Measurements from ENCODE around the gene OTUB1. TPM values are rescaled to one million over a fixed set of nuclear protein-coding genes. Genes with fewer than 3 reads are reported as not detected.

The OTUB1 gene
- total and polyA plus RNA-seq, 11 donors = 46.7 to 83.1 (median 54.5) TPM

- DNase-seq = no peak
- intact Hi-C loops (cut with DNase I) = no loop called here
- no peak for ATAC-seq
- Histone ChIP-seq H3K27ac (no peak overlapping the region), H3K9me3 (no peaks in the 10 kb centered on the region), H3K27me3 (peaks cover 0 to 35% (median 4%) of the 10 kb centered on the region in 9 donors), H3K4me3 (no peak overlapping the region), H3K36me3 (no peaks in the 10 kb centered on the region), H3K4me1 (peaks cover 0 to 34% (median 17%) of the 10 kb centered on the region in 12 donors)
- WGBS, 4 donors = 86 to 95% (median 91%) methylated on average over 4 of the region's 4 CpGs
- no peak for TF ChIP-seq CTCF (IDR thresholded peaks at IDR 0.05)
- no peak for TF ChIP-seq POLR2A (IDR thresholded peaks at IDR 0.05)
These were observed 45.8 kb downstream of the OTUB1 start for GRCh38 chr11:64032050-64032449.

GRCh38 chr11:64034411-64034811 lies 48.2 kb downstream of the OTUB1 start:
- no peak for TF ChIP-seq CTCF (IDR thresholded peaks at IDR 0.05)
- TF ChIP-seq POLR2A (IDR thresholded peaks at IDR 0.05) = no peak
- ATAC-seq = no peak
- Histone ChIP-seq H3K4me3 (no peak overlapping the region), H3K27ac (no peak overlapping the region), H3K27me3 (peaks cover 0 to 47% (median 2%) of the 10 kb centered on the region in 9 donors), H3K36me3 (no peaks in the 10 kb centered on the region), H3K9me3 (no peaks in the 10 kb centered on the region), H3K4me1 (peaks cover 0 to 24% (median 12%) of the 10 kb centered on the region in 12 donors)
- intact Hi-C loops (cut with DNase I) = no loop called here
- WGBS, 4 donors = 67 to 84% (median 72%) methylated on average over 6 to 9 of the region's 9 CpGs
- no peak for DNase-seq

DNA sequence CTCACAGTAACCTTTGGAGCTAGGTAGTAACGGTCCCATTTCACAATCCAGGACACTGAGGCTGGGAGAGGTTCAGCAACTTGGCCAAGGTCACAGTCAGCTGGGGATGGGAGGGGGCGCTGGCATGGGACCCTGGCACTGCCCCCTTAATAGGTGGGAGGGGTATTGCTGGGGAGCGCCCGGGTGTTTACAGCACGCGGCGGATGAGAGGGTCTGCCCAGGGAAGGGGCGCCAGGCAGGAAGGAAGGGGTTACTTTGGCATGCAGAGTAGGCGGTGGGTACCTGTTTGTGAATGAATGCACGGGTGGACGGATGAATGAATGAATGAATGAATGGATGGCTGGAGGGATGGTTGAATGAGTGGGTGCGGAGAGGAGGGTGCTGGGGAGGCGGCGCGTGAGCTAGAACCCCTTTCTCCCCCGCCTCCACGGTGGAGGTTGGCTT lies 48.9 kb downstream of the OTUB1 start:
- no peaks in the 10 kb centered on the region for H3K9me3 ChIP-seq
- H3K27ac ChIP-seq = no peak overlapping the region
- peaks cover 0 to 47% (median 2%) of the 10 kb centered on the region in 9 donors for H3K27me3 ChIP-seq
- intact Hi-C loops (cut with DNase I) = no loop called here
- 20 to 35% (median 27%) methylated on average over 15 to 17 of the region's 17 CpGs for WGBS, 4 donors
- peaks cover 0 to 24% (median 12%) of the 10 kb centered on the region in 12 donors for H3K4me1 ChIP-seq
- DNase-seq (no peak), ATAC-seq (no peak)
- H3K36me3 ChIP-seq = no peaks in the 10 kb centered on the region
- no peak for TF ChIP-seq CTCF (IDR thresholded peaks at IDR 0.05)
- TF ChIP-seq POLR2A (IDR thresholded peaks at IDR 0.05) = no peak
- H3K4me3 ChIP-seq = peak overlapping the region in 9 of 12 donors; percentile 12 to 68 (median 25)

DNA sequence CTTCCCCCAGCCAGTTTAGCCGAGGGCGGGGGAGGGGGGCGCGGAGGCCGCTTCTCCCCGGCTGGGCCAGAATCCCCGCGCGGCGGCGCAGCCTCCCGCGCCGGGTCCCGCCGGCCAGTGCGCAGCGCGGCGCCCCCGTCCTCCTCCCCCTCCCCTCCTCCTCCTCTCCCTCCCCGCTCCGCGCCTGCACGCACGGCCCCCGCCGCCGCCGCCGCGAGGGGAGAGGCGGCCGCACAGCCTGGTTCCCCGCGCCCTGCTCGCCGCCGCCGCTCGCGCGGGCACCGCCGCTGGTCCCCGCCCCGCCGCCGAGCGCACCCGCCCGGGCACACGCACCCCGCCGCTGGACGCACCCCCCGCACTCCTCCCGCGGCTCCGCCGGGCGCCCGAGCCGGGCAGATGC lies 49.3 kb downstream of the OTUB1 start, which contains the start of gene FLRT1:
Gene FLRT1 (plus strand): TSS at position 356 of the 400 bp plus-strand sequence. CDS start 80,337 bp downstream, outside the sequence.
- Histone ChIP-seq H3K4me1 (peaks cover 0 to 24% (median 12%) of the 10 kb centered on the region in 12 donors), H3K4me3 (peak within 1 kb of the TSS; percentile 43 to 68 (median 55)), H3K36me3 (no peaks in the 10 kb centered on the region), H3K27me3 (peaks cover 0 to 47% (median 2%) of the 10 kb centered on the region in 9 donors), H3K27ac (peak within 1 kb of the TSS in 6 of 12 donors; percentile 27 to 80 (median 47)), H3K9me3 (no peaks in the 10 kb centered on the region)
- DNase-seq (no peak), ATAC-seq (no peak)
- no peak for TF ChIP-seq CTCF (IDR thresholded peaks at IDR 0.05)
- no peak for TF ChIP-seq POLR2A (IDR thresholded peaks at IDR 0.05)
- WGBS, 4 donors = 0 to 2% (median 1%) methylated on average over 12 to 52 of the region's 64 CpGs; no CpG with 5 or more reads in 1 of the 4 donors
- intact Hi-C loops (cut with DNase I) = no loop called here

All from heart left ventricle (tissue), 16 donors.